Mucosa of stomach (tissue), 1 donor: ENCODE results near the gene ARPC1A.
"Not testable (repeated sequence)": the region's sequence is repeated elsewhere in the genome, so short reads cannot be mapped to it uniquely, and the experiment has no call there.

ENCODE experiments used
- H3K27me3 ChIP-seq: one replicate; pipeline ENCODE4 v1.7.0; 2013; ENCODE audit warnings: mild to moderate bottlenecking, low read length; ENCODE audit not compliant: control insufficient read depth, insufficient read depth
- H3K36me3 ChIP-seq: one replicate; pipeline ENCODE4 v1.7.0; 2013; ENCODE audit warnings: low read length; ENCODE audit not compliant: control insufficient read depth, insufficient read depth
- H3K4me1 ChIP-seq: one replicate; pipeline ENCODE4 v1.7.0; 2013; ENCODE audit warnings: mild to moderate bottlenecking, low read length; ENCODE audit not compliant: control insufficient read depth, insufficient read depth
- H3K4me3 ChIP-seq: one replicate; pipeline ENCODE4 v1.7.0; 2013; ENCODE audit warnings: low read length
- H3K9ac ChIP-seq: one replicate; pipeline ENCODE4 v1.7.0; 2013; ENCODE audit warnings: mild to moderate bottlenecking, low read length, moderate library complexity
- H3K9me3 ChIP-seq: one replicate; pipeline ENCODE4 v1.7.0; 2013; ENCODE audit warnings: mild to moderate bottlenecking, low read length, moderate library complexity; ENCODE audit not compliant: control insufficient read depth
- donor health status: Pancreatic carcinoma.

ARPC1A gene

GRCh38 chr7:99375070-99375807 lies 49.5 kb downstream of the ARPC1A start:
- Histone ChIP-seq H3K9ac (peak overlapping the region; percentile 64), H3K27me3 (no peaks in the 10 kb centered on the region), H3K4me3 (peak overlapping the region; percentile 14), H3K36me3 (no peaks in the 10 kb centered on the region), H3K9me3 (no peaks in the 10 kb centered on the region), H3K4me1 (peaks cover 18% of the 10 kb centered on the region)

- Histone ChIP-seq H3K27me3 (no peaks in the 10 kb centered on the region), H3K9me3 (no peaks in the 10 kb centered on the region), H3K4me1 (peaks cover 20% of the 10 kb centered on the region), H3K36me3 (no peaks in the 10 kb centered on the region), H3K4me3 (no peak overlapping the region), H3K9ac (peak overlapping the region; percentile 59)
Observed at GRCh38 chr7:99379043-99379577, 53.4 kb downstream of the ARPC1A start.

GRCh38 chr7:99379693-99380031 lies 54.0 kb downstream of the ARPC1A start:
- H3K4me1 ChIP-seq: peaks cover 20% of the 10 kb centered on the region
- not testable (repeated sequence) for H3K36me3 ChIP-seq, H3K9me3 ChIP-seq, H3K27me3 ChIP-seq, H3K4me3 ChIP-seq
- H3K9ac ChIP-seq: peak overlapping the region; percentile 59

- no peak overlapping the region for H3K4me3 ChIP-seq
- no peaks in the 10 kb centered on the region for H3K27me3 ChIP-seq
- H3K9ac ChIP-seq: peak overlapping the region; percentile 59
- H3K9me3 ChIP-seq: no peaks in the 10 kb centered on the region
- H3K36me3 ChIP-seq: no peaks in the 10 kb centered on the region
- peaks cover 20% of the 10 kb centered on the region for H3K4me1 ChIP-seq
Observed at GRCh38 chr7:99380032-99380822, 54.5 kb downstream of the ARPC1A start.

GRCh38 chr7:99380823-99381663 lies 55.3 kb downstream of the ARPC1A start:
- no peaks in the 10 kb centered on the region for H3K9me3 ChIP-seq
- H3K4me1 ChIP-seq: peaks cover 20% of the 10 kb centered on the region
- no peaks in the 10 kb centered on the region for H3K36me3 ChIP-seq
- no peaks in the 10 kb centered on the region for H3K27me3 ChIP-seq
- H3K9ac ChIP-seq: no peak overlapping the region
- no peak overlapping the region for H3K4me3 ChIP-seq

- Histone ChIP-seq H3K9me3 (no peaks in the 10 kb centered on the region), H3K36me3 (no peaks in the 10 kb centered on the region), H3K27me3 (no peaks in the 10 kb centered on the region), H3K4me1 (peaks cover 20% of the 10 kb centered on the region), H3K9ac (no peak overlapping the region), H3K4me3 (no peak overlapping the region)
Observed at GRCh38 chr7:99381664-99382075, 56.0 kb downstream of the ARPC1A start.

- Histone ChIP-seq H3K9ac (no peak overlapping the region), H3K4me1 (peaks cover 20% of the 10 kb centered on the region), H3K4me3 (no peak overlapping the region), H3K36me3 (no peaks in the 10 kb centered on the region), H3K9me3 (no peaks in the 10 kb centered on the region), H3K27me3 (no peaks in the 10 kb centered on the region)
Observed at GRCh38 chr7:99383203-99383602, 57.5 kb downstream of the ARPC1A start.

GRCh38 chr7:99383791-99384370 lies 58.2 kb downstream of the ARPC1A start:
- Histone ChIP-seq H3K4me1 (peaks cover 20% of the 10 kb centered on the region), H3K36me3 (no peaks in the 10 kb centered on the region), H3K4me3 (no peak overlapping the region), H3K9ac (no peak overlapping the region), H3K27me3 (no peaks in the 10 kb centered on the region), H3K9me3 (no peaks in the 10 kb centered on the region)

GRCh38 chr7:99384523-99384922 lies 58.8 kb downstream of the ARPC1A start:
- Histone ChIP-seq H3K36me3 (no peaks in the 10 kb centered on the region), H3K9ac (no peak overlapping the region), H3K27me3 (no peaks in the 10 kb centered on the region)

GRCh38 chr7:99385564-99385963 lies 59.9 kb downstream of the ARPC1A start:
- no peaks in the 10 kb centered on the region for H3K36me3 ChIP-seq

More at GRCh38 chr7:99384523-99384922, 58.8 kb downstream of the ARPC1A start:
- Histone ChIP-seq H3K9me3 (no peaks in the 10 kb centered on the region), H3K4me3 (no peak overlapping the region), H3K4me1 (peaks cover 14% of the 10 kb centered on the region)

GRCh38 chr7:99386584-99387238 lies 61.0 kb downstream of the ARPC1A start:
- Histone ChIP-seq H3K4me3 (no peak overlapping the region), H3K4me1 (no peaks in the 10 kb centered on the region), H3K9ac (no peak overlapping the region), H3K9me3 (no peaks in the 10 kb centered on the region), H3K36me3 (no peaks in the 10 kb centered on the region), H3K27me3 (no peaks in the 10 kb centered on the region)

More at GRCh38 chr7:99385564-99385963, 59.9 kb downstream of the ARPC1A start:
- no peaks in the 10 kb centered on the region for H3K27me3 ChIP-seq
- H3K4me3 ChIP-seq: no peak overlapping the region
- no peak overlapping the region for H3K9ac ChIP-seq
- no peaks in the 10 kb centered on the region for H3K9me3 ChIP-seq
- H3K4me1 ChIP-seq: peaks cover 9% of the 10 kb centered on the region
